C4-2B (cell line): ENCODE measurements around the gene B4GAT1.
"Not testable (repeated sequence)": the region's sequence is repeated elsewhere in the genome, so short reads cannot be mapped to it uniquely, and the experiment has no call there.

ENCODE experiments used
- H3K27ac ChIP-seq: fragments of 450-650 bp; 2 replicates; pipeline ENCODE4 v1.5.1; 2017
- ZFX ChIP-seq: fragments of 450-650 bp; IDR thresholded peaks from 2 replicates; pipeline ENCODE4 v1.6.1; 2017
- TF ChIP-seq, protein P1 (sequence below): fragments of 450-650 bp; conservative IDR thresholded peaks from 2 replicates; pipeline ENCODE4 v1.5.1; 2017; ENCODE audit warnings: mild to moderate bottlenecking

The B4GAT1 gene

DNA sequence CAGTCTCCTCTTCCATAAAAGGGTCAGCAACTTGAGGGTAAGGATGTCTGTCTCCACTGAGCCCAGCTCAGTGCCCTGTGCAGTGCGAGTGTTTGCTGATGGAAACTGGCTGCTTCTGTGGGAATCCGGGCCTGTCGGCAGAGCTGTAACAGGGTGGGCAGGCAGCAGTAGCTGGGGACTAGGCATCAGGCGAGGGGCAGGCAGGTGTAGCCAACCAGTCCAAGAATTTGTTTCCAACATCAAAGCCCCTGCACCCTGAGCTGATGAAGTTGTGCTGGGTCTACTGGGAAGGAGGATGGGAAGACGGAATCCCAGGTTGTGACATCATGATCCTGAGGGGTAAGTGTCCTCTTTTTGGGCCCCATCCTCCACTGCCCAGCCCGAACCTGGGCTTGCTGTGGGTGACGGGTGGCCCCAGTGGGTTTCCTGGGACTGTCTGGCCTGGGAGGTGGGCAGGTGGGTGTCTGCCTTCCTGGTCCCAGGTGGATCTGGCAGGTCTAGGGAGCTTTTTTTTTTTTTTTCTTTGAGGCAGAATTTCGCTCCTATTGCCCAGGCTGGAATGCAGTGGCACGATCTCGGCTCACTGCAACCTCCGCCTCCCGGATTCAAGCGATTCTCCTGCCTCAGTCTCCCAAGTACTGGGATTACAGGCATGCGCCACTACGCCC is 13.1 kb upstream of the B4GAT1 start:
- H3K27ac ChIP-seq: no peak overlapping the region

DNA sequence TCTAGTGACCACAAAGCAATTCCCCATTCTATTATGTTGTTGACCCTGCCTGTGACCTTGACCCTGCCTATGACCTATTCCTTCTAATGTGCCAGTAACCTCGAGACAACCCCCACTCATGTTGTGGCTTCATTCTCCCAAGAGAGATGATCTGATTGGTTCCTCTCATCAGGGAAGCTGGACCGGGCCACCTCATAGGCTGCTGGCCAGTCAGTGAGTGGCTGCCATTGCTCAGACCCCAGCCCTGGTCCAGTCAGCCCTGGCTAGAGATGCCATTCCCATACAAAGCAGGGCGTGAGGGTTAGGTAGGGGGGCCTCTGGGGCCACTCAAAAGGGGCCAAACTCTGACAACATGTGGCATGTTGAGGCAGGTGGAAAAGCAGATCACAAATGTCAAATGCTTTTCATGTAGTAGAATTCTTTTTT is 12.2 kb upstream of the B4GAT1 start:
- H3K27ac ChIP-seq: no peak overlapping the region

More for the DNA sequence above, 13.1 kb upstream of the B4GAT1 start:
- TF ChIP-seq, protein P1, sequence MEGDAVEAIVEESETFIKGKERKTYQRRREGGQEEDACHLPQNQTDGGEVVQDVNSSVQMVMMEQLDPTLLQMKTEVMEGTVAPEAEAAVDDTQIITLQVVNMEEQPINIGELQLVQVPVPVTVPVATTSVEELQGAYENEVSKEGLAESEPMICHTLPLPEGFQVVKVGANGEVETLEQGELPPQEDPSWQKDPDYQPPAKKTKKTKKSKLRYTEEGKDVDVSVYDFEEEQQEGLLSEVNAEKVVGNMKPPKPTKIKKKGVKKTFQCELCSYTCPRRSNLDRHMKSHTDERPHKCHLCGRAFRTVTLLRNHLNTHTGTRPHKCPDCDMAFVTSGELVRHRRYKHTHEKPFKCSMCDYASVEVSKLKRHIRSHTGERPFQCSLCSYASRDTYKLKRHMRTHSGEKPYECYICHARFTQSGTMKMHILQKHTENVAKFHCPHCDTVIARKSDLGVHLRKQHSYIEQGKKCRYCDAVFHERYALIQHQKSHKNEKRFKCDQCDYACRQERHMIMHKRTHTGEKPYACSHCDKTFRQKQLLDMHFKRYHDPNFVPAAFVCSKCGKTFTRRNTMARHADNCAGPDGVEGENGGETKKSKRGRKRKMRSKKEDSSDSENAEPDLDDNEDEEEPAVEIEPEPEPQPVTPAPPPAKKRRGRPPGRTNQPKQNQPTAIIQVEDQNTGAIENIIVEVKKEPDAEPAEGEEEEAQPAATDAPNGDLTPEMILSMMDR: no peak
- TF ChIP-seq ZFX: no peak

DNA sequence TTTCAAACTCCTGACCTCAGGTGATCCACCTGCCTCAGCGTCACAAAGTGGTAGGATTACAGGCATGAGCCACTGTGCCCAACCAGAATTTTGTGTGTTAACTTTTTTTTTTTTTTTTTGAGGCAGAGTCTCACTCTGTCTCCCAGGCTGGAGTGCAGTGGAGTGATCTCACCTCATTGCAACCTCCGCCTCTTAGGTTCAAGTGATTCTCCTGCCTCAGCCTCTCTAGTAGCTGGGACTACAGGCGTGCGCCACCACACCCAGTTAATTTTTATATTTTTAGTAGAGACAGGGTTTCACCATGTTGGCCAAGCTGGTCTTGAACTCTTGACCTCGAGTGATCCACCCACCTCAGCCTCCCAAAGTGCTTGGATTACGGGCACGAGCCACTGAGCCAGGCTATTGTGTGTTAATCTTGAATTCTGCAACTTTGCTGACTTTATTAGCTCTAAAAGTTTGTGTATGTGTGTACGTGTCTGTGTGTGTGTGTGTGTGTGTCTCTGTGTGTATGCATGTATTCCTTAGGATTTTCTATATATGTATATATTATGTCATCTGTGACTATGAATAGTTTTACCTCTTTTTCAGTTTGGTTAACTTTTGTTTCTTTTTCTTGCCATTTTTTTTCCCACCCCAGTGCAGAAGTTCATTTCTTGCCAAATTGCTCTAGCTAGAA is 3.3 kb upstream of the B4GAT1 start:
- not testable (repeated sequence) for H3K27ac ChIP-seq

More for the DNA sequence above, 12.2 kb upstream of the B4GAT1 start:
- no peak for TF ChIP-seq ZFX
- TF ChIP-seq, protein P1: no peak

DNA sequence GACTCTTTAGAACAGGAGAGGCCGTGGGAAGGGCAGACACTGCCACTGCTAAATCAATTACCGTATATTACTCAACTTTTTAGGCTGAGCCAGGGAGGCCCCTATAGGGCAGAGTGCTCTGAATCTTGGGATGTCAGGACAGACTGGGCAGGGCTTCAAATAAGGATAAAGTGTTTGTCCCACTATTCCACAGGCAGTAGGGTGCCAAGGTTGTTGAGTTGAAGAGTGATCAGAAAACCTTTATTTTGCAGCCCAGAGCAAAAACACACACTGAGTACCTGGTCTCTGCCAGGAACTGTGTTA is 1.6 kb upstream of the B4GAT1 start:
- no peak for TF ChIP-seq ZFX
- TF ChIP-seq, protein P1: no peak

DNA sequence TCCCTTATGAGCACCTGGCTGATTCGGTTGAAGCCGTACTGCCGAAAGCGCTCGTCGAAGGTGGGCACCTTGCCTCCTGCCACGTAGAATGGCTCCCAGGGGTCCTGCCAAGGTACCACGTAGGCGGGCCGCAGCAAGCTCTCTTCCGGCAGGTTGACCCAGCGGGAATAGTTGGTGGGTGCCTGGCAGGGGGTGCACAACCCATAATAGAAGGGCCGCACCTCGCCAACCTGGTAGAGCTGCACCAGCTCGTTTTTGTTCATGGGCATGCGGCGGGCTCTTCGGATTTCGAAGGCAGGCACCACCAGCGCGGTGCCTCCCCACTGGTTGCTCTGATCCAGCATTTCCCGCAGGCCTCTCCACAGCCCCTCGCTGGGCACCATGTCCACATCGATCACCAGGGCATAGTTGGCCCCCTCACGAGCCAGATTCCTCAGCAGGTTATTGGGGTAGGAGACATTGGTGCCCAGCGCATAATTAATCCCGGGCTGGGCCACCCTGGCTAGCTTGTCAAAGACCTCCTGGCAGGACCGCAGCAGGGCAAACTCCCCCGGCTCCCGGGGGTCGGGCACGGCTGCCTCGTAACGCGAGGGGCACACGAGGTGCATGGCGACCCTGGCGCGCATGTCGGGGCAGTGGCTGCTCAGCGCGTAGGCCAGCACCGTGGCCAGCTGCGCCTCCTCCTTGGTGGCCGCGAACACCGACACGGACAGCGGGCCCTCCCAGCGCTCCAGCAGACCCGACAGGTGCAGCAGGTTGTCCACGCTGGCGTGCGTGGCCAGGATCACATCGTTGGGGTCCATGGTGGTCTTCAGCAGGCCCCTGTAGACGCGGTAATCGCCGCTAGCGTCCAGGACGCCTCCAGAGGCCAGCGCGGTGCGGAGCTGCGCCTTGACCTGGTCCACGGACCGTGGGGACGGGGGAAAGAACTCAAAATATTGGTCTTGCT is 679 bp downstream of the B4GAT1 start:
- H3K27ac ChIP-seq: peak overlapping the region; percentile 81
- TF ChIP-seq, protein P1: no peak
- no peak for TF ChIP-seq ZFX

More for the DNA sequence above, 1.6 kb upstream of the B4GAT1 start:
- H3K27ac ChIP-seq: no peak overlapping the region

DNA sequence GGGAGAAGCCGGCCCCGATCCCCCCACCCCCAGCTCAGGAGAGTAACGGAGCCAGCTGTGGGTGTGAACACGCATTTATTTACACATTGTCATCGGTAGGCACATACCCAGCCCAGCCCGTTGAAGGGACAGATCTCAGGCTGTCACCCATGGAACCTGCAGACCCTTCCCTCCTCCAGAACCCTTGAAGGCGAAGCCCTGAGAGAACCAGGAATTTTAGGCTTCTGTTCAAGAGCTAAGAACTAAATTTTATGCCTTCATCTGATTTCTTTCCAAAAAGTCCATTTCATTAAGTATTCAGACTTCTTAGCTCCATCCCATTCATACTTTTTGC is 2.1 kb downstream of the B4GAT1 start:
- TF ChIP-seq, protein P1: no peak
- TF ChIP-seq ZFX: peak; percentile 64; the same call in 1 of the 2 replicates
- peak overlapping the region; percentile 77 for H3K27ac ChIP-seq

DNA sequence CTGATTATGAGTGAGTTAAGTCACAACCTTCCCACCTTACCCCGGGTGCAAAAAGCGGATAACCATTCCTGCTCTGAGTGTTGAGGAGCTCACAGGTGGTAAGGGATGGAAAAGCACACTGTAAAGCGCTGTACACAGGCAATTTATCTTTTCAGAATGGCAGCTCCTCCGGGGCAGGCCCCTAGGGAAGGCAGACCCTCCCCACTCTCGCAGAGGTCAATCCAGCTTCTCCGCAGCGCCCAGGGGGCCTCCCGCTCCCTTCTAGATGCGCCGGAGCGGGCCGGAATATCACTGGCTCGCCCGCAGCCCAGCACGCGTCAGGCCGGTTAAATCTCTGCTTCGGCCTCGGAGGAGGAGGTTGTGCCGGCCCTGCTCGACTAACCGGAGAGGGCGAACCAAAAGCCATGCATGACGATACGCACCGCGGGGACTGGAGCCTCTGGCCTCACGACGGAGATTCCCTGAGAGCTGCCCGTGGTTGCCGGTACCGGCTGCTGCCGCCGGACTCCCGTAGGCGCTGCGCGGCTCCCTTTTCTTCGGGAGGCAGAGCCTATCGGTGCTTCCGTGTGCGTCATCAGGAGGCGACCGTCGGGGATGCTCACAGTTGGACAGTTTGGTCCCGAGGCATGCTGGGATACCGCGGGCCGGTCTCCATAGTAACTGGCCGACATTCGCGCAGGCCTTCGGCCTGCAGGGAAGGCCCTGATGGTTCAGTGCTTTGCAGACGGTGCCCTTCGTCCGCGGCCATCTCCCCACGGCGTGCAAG is 2.7 kb downstream of the B4GAT1 start, which contains the start of gene BRMS1:
BRMS1 (minus strand) TSS at position 555 of the 766 bp plus-strand sequence. CDS start 2,870 bp downstream, outside the sequence.
- peak within 1 kb of the TSS; percentile 77 for H3K27ac ChIP-seq
- TF ChIP-seq, protein P1: no peak
- peak; percentile 93 for TF ChIP-seq ZFX
